HG03139 (cell line): Measurements from ENCODE around the gene VIP.

Experiments used
- ATAC-seq: cut with Tn5 transposase; IDR thresholded peaks from one replicate; pipeline ENCODE4 v1.9.1; 2021; ENCODE audit not compliant: unreplicated experiment

Gene VIP

DNA sequence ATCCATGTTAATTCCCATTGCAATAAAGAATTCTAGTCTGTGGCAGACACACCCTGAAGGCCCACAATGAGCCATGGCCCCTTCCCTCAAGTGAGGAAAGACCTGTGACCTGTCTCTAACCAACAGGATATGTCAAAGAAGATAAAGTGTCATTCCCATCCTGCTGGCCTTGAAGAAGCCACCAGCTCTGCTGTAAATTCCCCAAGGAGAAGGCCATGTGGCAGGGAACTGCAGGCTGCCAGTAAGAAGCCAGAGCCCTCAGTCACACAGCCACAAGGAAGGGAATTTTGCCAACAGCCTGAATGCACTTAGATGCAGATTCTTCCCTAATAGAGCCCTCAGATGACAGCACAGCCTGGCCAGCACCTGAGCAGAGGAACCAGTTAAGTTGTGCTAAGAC is 24.8 kb downstream of the VIP start:
- no peak for ATAC-seq

GRCh38 chr6:152776833-152777232 is 26.2 kb downstream of the VIP start:
- no peak for ATAC-seq

DNA sequence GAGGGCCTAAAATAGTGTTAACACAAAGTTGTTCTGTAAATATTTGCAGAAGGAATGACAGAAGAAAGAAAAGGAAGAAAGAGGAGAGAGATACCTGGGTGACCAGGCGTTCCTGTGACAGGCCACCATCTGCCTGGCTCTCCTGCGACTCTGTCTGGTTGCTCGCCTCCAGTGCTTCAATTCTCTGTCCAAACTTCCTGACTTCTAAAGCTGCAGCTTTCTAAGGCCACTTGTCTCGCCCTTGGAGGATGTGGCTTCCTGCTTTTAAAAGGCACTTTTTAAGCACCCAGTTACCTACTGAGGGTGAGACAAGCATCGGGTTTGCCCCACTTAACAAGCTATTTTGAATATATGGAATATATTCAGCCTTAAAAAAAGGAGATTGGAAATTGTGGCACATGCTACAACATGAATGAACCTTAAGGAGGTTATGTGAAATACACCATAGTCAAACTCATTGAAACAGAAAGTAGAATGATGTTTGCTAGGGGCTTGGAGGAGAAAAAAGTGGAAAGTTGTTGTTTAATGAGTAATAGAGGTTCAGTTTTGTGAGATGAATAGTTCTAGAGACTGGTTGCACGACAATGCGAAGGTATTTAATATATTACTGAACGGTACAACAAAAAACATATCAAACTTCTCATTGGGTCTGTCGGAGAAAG is 32.8 kb downstream of the VIP start:
- no peak for ATAC-seq

DNA sequence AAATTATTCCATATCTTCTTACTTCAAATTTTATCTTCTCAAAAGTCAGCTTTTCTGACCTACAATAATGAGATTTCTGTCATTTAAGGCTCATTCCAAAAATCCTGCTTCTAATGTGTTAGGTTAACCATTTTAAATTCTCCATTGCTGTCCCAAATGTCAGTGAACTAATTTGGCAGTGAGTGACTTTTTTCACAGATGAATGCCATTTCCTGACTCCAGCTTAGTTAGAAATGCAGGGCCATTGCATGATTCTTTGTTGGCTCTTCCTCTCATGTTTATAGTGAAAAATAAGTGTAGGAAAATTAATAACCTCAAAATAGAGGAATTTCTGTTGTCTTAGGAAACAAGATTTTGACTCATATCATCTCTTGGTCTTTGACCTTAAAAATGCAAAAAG is 44.1 kb downstream of the VIP start:
- ATAC-seq = no peak

GRCh38 chr6:152804150-152804549 is 53.6 kb downstream of the VIP start:
- no peak for ATAC-seq
